Nephron progenitor cell (in vitro differentiated cells): ENCODE measurements around the gene SEMA5B.

ENCODE experiments used
- DNase-seq: peaks from one replicate; pipeline ENCODE4 v3.0.0; 2021
- H3K27ac Mint-ChIP-seq: 2 replicates; pipeline ENCODE4 v1.8.0; 2021; ENCODE audit warnings: mild to moderate bottlenecking, moderate library complexity, mixed read lengths
- H3K27me3 Mint-ChIP-seq: 2 replicates; pipeline ENCODE4 v1.8.0; 2021; ENCODE audit warnings: mild to moderate bottlenecking, low read depth, mixed read lengths; ENCODE audit not compliant: poor library complexity
- H3K36me3 Mint-ChIP-seq: 2 replicates; pipeline ENCODE4 v1.8.0; 2021; ENCODE audit warnings: low read depth, mixed read lengths
- H3K4me1 Mint-ChIP-seq: 2 replicates; pipeline ENCODE4 v1.8.0; 2021; ENCODE audit warnings: mixed read lengths
- H3K4me3 Mint-ChIP-seq: 2 replicates; pipeline ENCODE4 v1.8.0; 2021; ENCODE audit warnings: mild to moderate bottlenecking, moderate library complexity, mixed read lengths
- H3K9me3 Mint-ChIP-seq: 2 replicates; pipeline ENCODE4 v1.8.0; 2021; ENCODE audit warnings: mild to moderate bottlenecking, moderate library complexity, mixed read lengths
- CTCF ChIP-seq: fragments of 200-600 bp; sonication (generic); IDR thresholded peaks from 2 replicates; pipeline ENCODE4 v1.5.0; 2021; ENCODE audit warnings: antibody characterized with exemption

Gene SEMA5B

GRCh38 chr3:122974764-122975162 is 52.8 kb downstream of the SEMA5B start:
- Mint-ChIP-seq H3K36me3 (no peaks in the 10 kb centered on the region), H3K4me1 (peaks cover 47% of the 10 kb centered on the region), H3K27me3 (peaks cover 15% of the 10 kb centered on the region), H3K9me3 (no peaks in the 10 kb centered on the region), H3K27ac (no peak overlapping the region), H3K4me3 (no peak overlapping the region)
- TF ChIP-seq CTCF, result no peak
- no peak for DNase-seq

- Mint-ChIP-seq H3K27me3 (peaks cover 19% of the 10 kb centered on the region), H3K27ac (no peak overlapping the region), H3K4me3 (no peak overlapping the region), H3K36me3 (no peaks in the 10 kb centered on the region), H3K4me1 (peaks cover 42% of the 10 kb centered on the region), H3K9me3 (no peaks in the 10 kb centered on the region)
- no peak for TF ChIP-seq CTCF
- DNase-seq, result no peak
Observed at GRCh38 chr3:122973893-122974615, 53.5 kb downstream of the SEMA5B start.

GRCh38 chr3:122972141-122972540 is 55.4 kb downstream of the SEMA5B start:
- H3K4me1 Mint-ChIP-seq, result peaks cover 28% of the 10 kb centered on the region
- H3K27ac Mint-ChIP-seq, result no peak overlapping the region
- no peak overlapping the region for H3K4me3 Mint-ChIP-seq
- peaks cover 15% of the 10 kb centered on the region for H3K27me3 Mint-ChIP-seq
- H3K9me3 Mint-ChIP-seq, result no peaks in the 10 kb centered on the region
- H3K36me3 Mint-ChIP-seq, result no peaks in the 10 kb centered on the region
- no peak for DNase-seq
- no peak for TF ChIP-seq CTCF

GRCh38 chr3:122969585-122970469 is 57.7 kb downstream of the SEMA5B start:
- Mint-ChIP-seq H3K9me3 (no peaks in the 10 kb centered on the region), H3K27ac (no peak overlapping the region), H3K27me3 (peaks cover 18% of the 10 kb centered on the region), H3K36me3 (no peaks in the 10 kb centered on the region), H3K4me1 (peaks cover 23% of the 10 kb centered on the region), H3K4me3 (no peak overlapping the region)
- no peak for DNase-seq
- no peak for TF ChIP-seq CTCF

GRCh38 chr3:122967765-122968164 is 59.8 kb downstream of the SEMA5B start:
- H3K36me3 Mint-ChIP-seq, result no peaks in the 10 kb centered on the region
- H3K9me3 Mint-ChIP-seq, result no peaks in the 10 kb centered on the region
- peaks cover 27% of the 10 kb centered on the region for H3K27me3 Mint-ChIP-seq
- no peak for TF ChIP-seq CTCF
- peaks cover 15% of the 10 kb centered on the region for H3K4me1 Mint-ChIP-seq
- no peak for DNase-seq
- H3K4me3 Mint-ChIP-seq, result no peak overlapping the region
- no peak overlapping the region for H3K27ac Mint-ChIP-seq
